ENCODE results near the gene MYO1B.

The MYO1B gene

GRCh38 chr2:191376981-191377629, 131.9 kb downstream of the MYO1B start:
- DNase-seq (ENCODE audit: low read depth) = peak; percentile 93
- no peak overlapping the region for H3K4me3 ChIP-seq (ENCODE audit: control insufficient read depth, low read depth, low read length)
- no peak for TF ChIP-seq CTCF (conservative IDR thresholded peaks at IDR 0.05; ENCODE audit: control insufficient read depth, insufficient read depth, low read depth, low read length)

DNA sequence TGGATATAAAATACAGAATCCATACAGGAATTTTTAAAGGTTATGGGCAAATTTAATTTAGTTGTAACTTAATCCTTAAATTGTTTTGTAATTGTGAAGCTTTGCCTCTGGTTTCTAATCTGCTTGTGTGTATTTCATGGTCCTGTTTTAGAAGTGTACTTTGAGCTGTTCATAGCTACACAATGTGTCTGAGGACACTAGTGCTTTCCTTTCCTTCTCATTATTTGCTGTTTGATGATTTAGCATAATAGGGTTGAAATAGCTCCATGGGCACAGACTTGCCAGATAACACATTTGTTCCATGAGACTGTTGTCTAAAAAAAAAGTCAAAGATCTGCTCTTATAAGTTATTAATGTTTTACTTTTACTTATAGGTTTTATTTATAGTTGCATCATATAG, 134.2 kb downstream of the MYO1B start:
- TF ChIP-seq CTCF (conservative IDR thresholded peaks at IDR 0.05; ENCODE audit: control insufficient read depth, insufficient read depth, low read depth, low read length) = no peak
- no peak overlapping the region for H3K4me3 ChIP-seq (ENCODE audit: control insufficient read depth, low read depth, low read length)
- no peak for DNase-seq (ENCODE audit: low read depth)

DNA sequence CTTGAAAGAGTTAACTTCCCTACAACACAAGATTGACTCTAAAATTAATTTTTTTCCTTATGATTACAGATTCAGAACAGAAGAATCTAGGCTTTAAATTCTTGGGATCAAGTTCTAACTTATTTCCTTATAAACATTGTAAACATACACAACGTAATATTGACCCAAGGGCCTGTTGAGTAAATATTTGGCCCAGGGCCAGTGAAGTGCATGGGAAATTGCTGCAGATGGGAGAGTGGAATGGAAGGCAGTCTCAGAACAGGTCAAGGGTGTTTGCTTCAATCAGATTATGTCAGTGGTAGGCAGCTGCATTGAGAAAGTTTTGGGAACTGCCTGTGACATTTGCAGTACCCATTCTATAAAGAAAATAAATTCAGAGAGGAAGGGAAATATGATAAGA, 137.6 kb downstream of the MYO1B start:
- H3K4me3 ChIP-seq (ENCODE audit: control insufficient read depth, low read depth, low read length) = no peak overlapping the region
- peak; percentile 70 for DNase-seq (ENCODE audit: low read depth)
- TF ChIP-seq CTCF (conservative IDR thresholded peaks at IDR 0.05; ENCODE audit: control insufficient read depth, insufficient read depth, low read depth, low read length) = no peak

DNA sequence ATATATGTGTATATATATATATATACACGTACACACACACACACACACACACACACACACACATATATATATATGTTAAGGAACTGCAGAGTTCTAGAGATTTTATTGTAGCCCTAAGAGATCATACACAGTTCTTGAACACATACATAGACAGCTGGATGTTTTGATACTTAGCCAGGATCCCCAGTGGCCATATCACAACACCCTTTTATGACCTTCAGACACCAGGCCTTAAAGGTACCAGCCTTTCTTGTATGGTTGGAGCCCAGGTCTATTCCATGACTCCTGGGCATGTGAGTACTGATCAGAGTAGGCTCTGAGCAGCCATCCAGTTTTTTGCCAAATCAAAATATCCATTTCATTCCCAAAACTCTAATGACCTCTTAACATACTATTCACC, 138.3 kb downstream of the MYO1B start:
- TF ChIP-seq CTCF (conservative IDR thresholded peaks at IDR 0.05; ENCODE audit: control insufficient read depth, insufficient read depth, low read depth, low read length) = no peak
- DNase-seq (ENCODE audit: low read depth) = no peak
- no peak overlapping the region for H3K4me3 ChIP-seq (ENCODE audit: control insufficient read depth, low read depth, low read length)

GRCh38 chr2:191384829-191385228, 139.6 kb downstream of the MYO1B start:
- no peak overlapping the region for H3K4me3 ChIP-seq (ENCODE audit: control insufficient read depth, low read depth, low read length)
- no peak for TF ChIP-seq CTCF (conservative IDR thresholded peaks at IDR 0.05; ENCODE audit: control insufficient read depth, insufficient read depth, low read depth, low read length)
- no peak for DNase-seq (ENCODE audit: low read depth)

GRCh38 chr2:191385416-191386160, 140.4 kb downstream of the MYO1B start:
- TF ChIP-seq CTCF (conservative IDR thresholded peaks at IDR 0.05; ENCODE audit: control insufficient read depth, insufficient read depth, low read depth, low read length) = no peak
- peak; percentile 35 for DNase-seq (ENCODE audit: low read depth)
- no peak overlapping the region for H3K4me3 ChIP-seq (ENCODE audit: control insufficient read depth, low read depth, low read length)
